H1 (cell line): Measurements from ENCODE around the gene GABARAPL1. TPM values are rescaled to one million over a fixed set of nuclear protein-coding genes. Genes with fewer than 3 reads are reported as not detected.

ENCODE experiments used
- CTCF ChIA-PET: fragments of 300-600 bp; sonication (Branson Sonifier 250); formaldehyde crosslinking; loops from one replicate; lab custom pipeline; 2021; ENCODE audit not compliant: partially characterized antibody; lab: Charles Lee
- POLR2A ChIA-PET: fragments of 300-600 bp; sonication (Branson Sonifier 250); formaldehyde crosslinking; loops from one replicate; lab custom pipeline; 2021; ENCODE audit warnings: inconsistent platforms; ENCODE audit not compliant: partially characterized antibody; lab: Charles Lee
- DNase-seq, 2 experiments: peaks; one replicate each; pipeline versions ENCODE4 v3.0.0 to v3.0.0-alpha.2; 2010 to 2022; ENCODE audit warnings: low spot score in 2 of 2, low read depth in 1 of 2, mixed read lengths in 1 of 2
- FAIRE-seq: peaks from 2 replicates; lab custom pipeline; 2011; peaks lifted over from hg19 to GRCh38; lab: Jason Lieb, UNC
- H2AFZ ChIP-seq: 2 replicates; pipeline ENCODE4 v1.8.1; 2012; ENCODE audit warnings: low read length, inconsistent platforms
- H2AK5ac ChIP-seq: 2 replicates; pipeline ENCODE4 v1.6.1; 2013; ENCODE audit warnings: low read depth, low read length
- H2BK120ac ChIP-seq: replicated peaks from 2 replicates; pipeline ENCODE3; 2013; ENCODE audit warnings: low read depth, low read length, inconsistent platforms
- H2BK12ac ChIP-seq: 2 replicates; pipeline ENCODE4 v1.6.1; 2013; ENCODE audit warnings: low read depth, low read length
- H2BK15ac ChIP-seq: 2 replicates; pipeline ENCODE4 v1.6.1; 2013; ENCODE audit warnings: low read length
- H2BK20ac ChIP-seq: 2 replicates; pipeline ENCODE4 v1.6.1; 2013; ENCODE audit warnings: low read length
- H2BK5ac ChIP-seq: 2 replicates; pipeline ENCODE4 v1.6.1; 2013; ENCODE audit warnings: low read depth, low read length
- H3K14ac ChIP-seq: 2 replicates; pipeline ENCODE4 v1.6.1; 2013; ENCODE audit warnings: inconsistent platforms; ENCODE audit not compliant: insufficient read length
- H3K18ac ChIP-seq: 2 replicates; pipeline ENCODE4 v1.6.1; 2013; ENCODE audit warnings: low read length; ENCODE audit errors: extremely low read depth
- H3K23ac ChIP-seq: 2 replicates; pipeline ENCODE4 v1.6.1; 2013; ENCODE audit warnings: inconsistent platforms; ENCODE audit not compliant: insufficient read length
- H3K23me2 ChIP-seq: 2 replicates; pipeline ENCODE4 v1.6.1; 2013; ENCODE audit warnings: low read depth, low read length
- H3K27ac ChIP-seq: 2 replicates; pipeline ENCODE4 v1.6.1; 2011; ENCODE audit warnings: low read depth, low read length, inconsistent platforms
- H3K27me3 ChIP-seq, 4 experiments: replicated peaks in 1 of 4; 1 replicate in 1 of 4; 2 replicates in 3 of 4; pipeline versions ENCODE4 v1.6.1 to v1.8.1; 2011 to 2013; ENCODE audit warnings: low read length in 3 of 4, mild to moderate bottlenecking in 3 of 4, inconsistent platforms in 2 of 4, mixed read lengths in 2 of 4, moderate library complexity in 1 of 4; ENCODE audit not compliant: control insufficient read depth in 3 of 4, insufficient read depth in 3 of 4; ENCODE audit errors: extremely low read depth in 1 of 4
- H3K36me3 ChIP-seq, 4 experiments: 2 replicates each; pipeline versions ENCODE4 v1.6.1 to v1.8.1; 2011 to 2013; ENCODE audit warnings: mild to moderate bottlenecking in 4 of 4, low read length in 3 of 4, moderate library complexity in 2 of 4, control low read depth in 1 of 4, inconsistent platforms in 1 of 4; ENCODE audit not compliant: insufficient read depth in 4 of 4, control insufficient read depth in 2 of 4
- H3K4ac ChIP-seq: replicated peaks from 2 replicates; pipeline ENCODE3; 2013; ENCODE audit warnings: low read length, low read depth, mixed read lengths, inconsistent platforms; ENCODE audit not compliant: insufficient read length
- H3K4me1 ChIP-seq, 4 experiments: replicated peaks in 1 of 4; 1 replicate in 1 of 4; 2 replicates in 3 of 4; pipeline versions ENCODE4 v1.6.1 to v1.8.1; 2011 to 2013; ENCODE audit warnings: low read length in 3 of 4, inconsistent platforms in 2 of 4, mixed read lengths in 1 of 4; ENCODE audit not compliant: insufficient read depth in 4 of 4, control insufficient read depth in 3 of 4
- H3K4me2 ChIP-seq, 2 experiments: 2 replicates each; pipeline versions ENCODE4 v1.6.1 to v1.8.1; 2011 to 2013; ENCODE audit warnings: low read depth in 2 of 2, low read length in 2 of 2, control low read depth in 1 of 2, inconsistent platforms in 1 of 2, mild to moderate bottlenecking in 1 of 2; ENCODE audit not compliant: insufficient read depth in 1 of 2
- H3K4me3 ChIP-seq, 4 experiments: fragments of 200-600, 300-600 bp in 1 of 4; sonication (generic), shearing (Covaris generic), sonication (Bioruptor Twin) in 1 of 4; 2 replicates each; pipeline versions ENCODE4 v1.5.1 to v1.8.1; 2011 to 2016; ENCODE audit warnings: low read length in 4 of 4, low read depth in 3 of 4, control low read depth in 2 of 4, inconsistent platforms in 2 of 4, mild to moderate bottlenecking in 2 of 4, mixed read lengths in 1 of 4, moderate library complexity in 1 of 4; ENCODE audit not compliant: insufficient read depth in 2 of 4; ENCODE audit errors: extremely low read depth in 1 of 4
- H3K56ac ChIP-seq: replicated peaks from 2 replicates; pipeline ENCODE3; 2013; ENCODE audit warnings: low read depth, mild to moderate bottlenecking, mixed read lengths, low read length, inconsistent platforms; ENCODE audit not compliant: insufficient read length
- H3K79me1 ChIP-seq: 2 replicates; pipeline ENCODE4 v1.6.1; 2013; ENCODE audit warnings: low read depth, low read length, control low read depth
- H3K79me2 ChIP-seq, 2 experiments: 2 replicates each; pipeline versions ENCODE4 v1.6.1 to v1.8.1; 2012 to 2013; ENCODE audit warnings: low read length in 2 of 2, mild to moderate bottlenecking in 2 of 2, inconsistent platforms in 1 of 2; ENCODE audit not compliant: insufficient read depth in 2 of 2, control insufficient read depth in 1 of 2
- H3K9ac ChIP-seq, 4 experiments: replicated peaks in 1 of 4; 1 replicate in 1 of 4; 2 replicates in 3 of 4; pipeline versions ENCODE4 v1.6.1 to v1.8.1; 2011 to 2013; ENCODE audit warnings: low read depth in 3 of 4, low read length in 3 of 4, control low read depth in 2 of 4, mild to moderate bottlenecking in 2 of 4, moderate library complexity in 2 of 4, inconsistent platforms in 1 of 4; ENCODE audit errors: extremely low read depth in 1 of 4
- H3K9me3 ChIP-seq, 2 experiments: 2 replicates each; pipeline versions ENCODE4 v1.6.1 to v1.8.1; 2012 to 2013; ENCODE audit warnings: mild to moderate bottlenecking in 2 of 2, moderate library complexity in 2 of 2, control low read depth in 1 of 2, inconsistent platforms in 1 of 2, low read depth in 1 of 2, low read length in 1 of 2, mixed read lengths in 1 of 2; ENCODE audit not compliant: insufficient read depth in 2 of 2
- H4K20me1 ChIP-seq, 2 experiments: replicated peaks in 1 of 2; 2 replicates each; pipeline versions ENCODE3 to v1.8.1; 2011 to 2013; ENCODE audit warnings: inconsistent platforms in 2 of 2, low read length in 2 of 2, mild to moderate bottlenecking in 1 of 2; ENCODE audit not compliant: insufficient read depth in 2 of 2, control insufficient read depth in 1 of 2
- H4K5ac ChIP-seq: 2 replicates; pipeline ENCODE4 v1.6.1; 2013; ENCODE audit warnings: low read length, low read depth, mixed read lengths, inconsistent platforms; ENCODE audit not compliant: insufficient read length
- H4K8ac ChIP-seq: 2 replicates; pipeline ENCODE4 v1.8.0; 2013; ENCODE audit warnings: mild to moderate bottlenecking, moderate library complexity, low read length, inconsistent platforms; ENCODE audit not compliant: insufficient read depth; ENCODE audit errors: extremely low read depth
- H4K91ac ChIP-seq: replicated peaks from 2 replicates; pipeline ENCODE3; 2013; ENCODE audit warnings: low read length, mixed read lengths, inconsistent platforms; ENCODE audit not compliant: insufficient read length
- ATF3 ChIP-seq: IDR thresholded peaks from 2 replicates; pipeline ENCODE4 v1.6.1; 2011; ENCODE audit warnings: low read depth, mild to moderate bottlenecking, low read length; ENCODE audit not compliant: insufficient read depth
- BACH1 ChIP-seq: IDR thresholded peaks from 2 replicates; pipeline ENCODE4 v1.6.1; 2012; ENCODE audit warnings: low read length, improper control_type of control experiment
- EZH2 ChIP-seq: fragments of 200-600 bp; sonication (generic); IDR thresholded peaks from 2 replicates; pipeline ENCODE4 v1.7.1; 2012; ENCODE audit warnings: low read depth, mild to moderate bottlenecking, moderate library complexity, low read length, inconsistent platforms; ENCODE audit not compliant: severe bottlenecking
- FOSL1 ChIP-seq: IDR thresholded peaks from 2 replicates; pipeline ENCODE4 v1.6.1; 2011; ENCODE audit warnings: mild to moderate bottlenecking, low read depth, low read length, moderate library complexity; ENCODE audit not compliant: insufficient read depth
- NANOG ChIP-seq: IDR thresholded peaks from 2 replicates; pipeline ENCODE4 v1.6.1; 2011; ENCODE audit warnings: low read length, low read depth, mild to moderate bottlenecking, inconsistent platforms; ENCODE audit not compliant: insufficient read depth, poor library complexity, severe bottlenecking
- SP4 ChIP-seq: IDR thresholded peaks from 2 replicates; pipeline ENCODE4 v1.6.1; 2012; ENCODE audit warnings: low read length, inconsistent platforms
- TBP ChIP-seq: IDR thresholded peaks from 2 replicates; pipeline ENCODE4 v1.6.1; 2011; ENCODE audit warnings: low read depth, low read length, improper control_type of control experiment
- TEAD4 ChIP-seq: IDR thresholded peaks from 2 replicates; pipeline ENCODE4 v1.6.1; 2012; ENCODE audit warnings: low read depth, low read length, inconsistent platforms, mixed read lengths
- WGBS, 2 experiments: shearing (Covaris generic) in 1 of 2; methylation state at CpG; one replicate each; pipeline versions ENCODE4 v1.1.6 to v1.1.7; 2013 to 2015; ENCODE audit warnings: low lambda C conversion rate in 2 of 2, mixed read lengths in 2 of 2, inconsistent platforms in 1 of 2, low coverage in 1 of 2, missing lambda C conversion rate in 1 of 2; ENCODE audit not compliant: insufficient replicate concordance in 2 of 2, insufficient coverage in 1 of 2, insufficient read length in 1 of 2; ENCODE audit errors: extremely low coverage in 1 of 2, missing lambda C conversion rate in 1 of 2; 5-methylcytosine and 5-hydroxymethylcytosine counted together
- polyA plus RNA-seq, 7 experiments: library from polyadenylated mRNA; depleted of rRNA in 3 of 7; stranded (reverse) in 5 of 7; unstranded in 2 of 7; fragments of >200 nt in 5 of 7; fragments of 200-250 nt in 2 of 7; gene quantifications; 1 replicate in 5 of 7; 2 replicates in 1 of 7; 4 replicates in 1 of 7; pipeline versions ENCODE4 v1.2.1 to v1.2.3, GENCODE V29; 2011 to 2013; ENCODE audit warnings: missing spikeins in 2 of 7, mixed read lengths in 2 of 7
- total RNA-seq: library from RNA; stranded (reverse); fragmentation: NEBNext Ultra II Directional; extraction: Animal tissue kit (Norgen Biotek cat#: 25700); gene quantifications from 2 replicates; pipeline ENCODE4 v1.2.1, GENCODE V29; 2021

The GABARAPL1 gene
- total and polyA plus RNA-seq, 2 of the 8 experiments (the other 6 are each of a cell fraction or from before 2014, with no cell fraction given): 56.1 to 87.9 TPM

DNA sequence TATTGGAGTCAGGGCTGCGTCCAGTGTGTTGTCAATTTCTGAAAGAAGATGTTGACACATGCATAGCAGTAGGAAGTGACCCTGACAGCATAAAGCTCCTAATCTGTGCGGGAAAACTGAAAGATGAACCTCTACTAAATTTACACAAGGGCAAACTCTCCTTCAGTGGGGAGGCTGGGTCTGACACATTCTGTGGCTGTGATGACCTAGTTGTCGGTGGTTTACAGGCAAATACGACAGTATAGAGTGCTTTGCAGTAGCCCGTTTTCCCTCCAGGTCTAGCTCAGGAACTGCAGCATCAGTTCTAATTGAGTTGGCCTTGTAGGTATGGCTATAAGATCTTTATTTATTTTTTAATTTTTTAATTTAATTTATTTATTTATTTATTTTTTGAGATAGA, 14.8 kb upstream of the GABARAPL1 start:
- no peaks in the 10 kb centered on the region for H3K79me2 ChIP-seq
- no peak overlapping the region for H2BK15ac ChIP-seq
- 85% methylated on average over 5 of the region's 5 CpGs; no CpG with 5 or more reads in 1 of the 2 experiments for WGBS, 2 experiments
- H3K23me2 ChIP-seq: no peaks in the 10 kb centered on the region
- no peak overlapping the region for H4K91ac ChIP-seq
- no peaks in the 10 kb centered on the region for H3K9me3 ChIP-seq
- no peaks in the 10 kb centered on the region for H3K36me3 ChIP-seq
- ChIA-PET CTCF (interaction anchor here (1.2 to 1.4 kb wide), 2 partner anchors 15 to 45 kb away, joined by 3 read pairs; no protein-coding TSS in a partner anchor), POLR2A (no interaction called here)
- no peak overlapping the region for H2BK12ac ChIP-seq
- H4K5ac ChIP-seq: no peak overlapping the region
- H3K79me1 ChIP-seq: no peaks in the 10 kb centered on the region
- TF ChIP-seq EZH2: no peak
- TF ChIP-seq ATF3: no peak
- no peak for TF ChIP-seq TBP
- no peak for TF ChIP-seq TEAD4
- TF ChIP-seq SP4: no peak
- no peak for TF ChIP-seq BACH1
- TF ChIP-seq FOSL1: no peak
- no peak for TF ChIP-seq NANOG
- no peaks in the 10 kb centered on the region for H4K20me1 ChIP-seq
- H2BK5ac ChIP-seq: no peak overlapping the region
- H3K4me1 ChIP-seq: no peaks in the 10 kb centered on the region
- H2AK5ac ChIP-seq: no peak overlapping the region
- no peak overlapping the region for H4K8ac ChIP-seq
- no peak overlapping the region for H3K27ac ChIP-seq
- no peak overlapping the region for H3K14ac ChIP-seq
- H3K27me3 ChIP-seq: no peaks in the 10 kb centered on the region
- no peak overlapping the region for H3K23ac ChIP-seq
- H2BK20ac ChIP-seq: no peak overlapping the region
- no peak overlapping the region for H3K9ac ChIP-seq
- no peak overlapping the region for H2BK120ac ChIP-seq
- FAIRE-seq (no peak), DNase-seq (no peak)
- H2AFZ ChIP-seq: no peak overlapping the region
- no peak overlapping the region for H3K4me2 ChIP-seq
- H3K56ac ChIP-seq: no peak overlapping the region
- no peak overlapping the region for H3K4me3 ChIP-seq
- no peak overlapping the region for H3K4ac ChIP-seq
- no peak overlapping the region for H3K18ac ChIP-seq
